DND-41 (cell line): ENCODE data around the gene ULBP1.
"Not testable (repeated sequence)": the region's sequence is repeated elsewhere in the genome, so short reads cannot be mapped to it uniquely, and the experiment has no call there.

Experiments
- EZH2 ChIP-seq: IDR thresholded peaks from 3 replicates; pipeline ENCODE4 v1.6.1; 2012; ENCODE audit warnings: borderline replicate concordance, low read depth, mild to moderate bottlenecking, moderate library complexity, low read length, inconsistent platforms; ENCODE audit not compliant: severe bottlenecking
- TF ChIP-seq, protein P1 (sequence below): IDR thresholded peaks from 2 replicates; pipeline ENCODE4 v1.5.1; 2012; ENCODE audit warnings: borderline replicate concordance, low read length, moderate library complexity, mild to moderate bottlenecking; ENCODE audit not compliant: poor library complexity, severe bottlenecking; ENCODE audit errors: extremely low read depth

DNA sequence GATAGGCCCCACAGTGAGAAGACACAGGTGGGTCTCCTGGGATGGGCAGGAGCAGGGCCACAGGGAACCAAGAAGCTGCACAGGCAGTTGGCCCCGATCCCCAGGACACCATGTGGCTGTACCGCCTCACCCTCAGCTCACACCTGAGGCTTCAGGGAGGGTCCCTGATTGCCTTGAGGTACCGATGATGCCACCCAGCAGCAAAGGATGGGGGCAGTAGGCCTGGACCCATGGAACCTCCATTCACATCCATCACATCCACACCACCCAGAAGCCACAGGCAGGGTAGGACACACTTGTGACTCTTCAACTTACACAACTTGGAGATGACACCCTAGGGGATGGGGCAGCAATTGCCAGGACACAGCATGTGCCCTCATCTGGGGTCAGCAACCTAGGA is 39.9 kb downstream of the ULBP1 start:
- TF ChIP-seq, protein P1, sequence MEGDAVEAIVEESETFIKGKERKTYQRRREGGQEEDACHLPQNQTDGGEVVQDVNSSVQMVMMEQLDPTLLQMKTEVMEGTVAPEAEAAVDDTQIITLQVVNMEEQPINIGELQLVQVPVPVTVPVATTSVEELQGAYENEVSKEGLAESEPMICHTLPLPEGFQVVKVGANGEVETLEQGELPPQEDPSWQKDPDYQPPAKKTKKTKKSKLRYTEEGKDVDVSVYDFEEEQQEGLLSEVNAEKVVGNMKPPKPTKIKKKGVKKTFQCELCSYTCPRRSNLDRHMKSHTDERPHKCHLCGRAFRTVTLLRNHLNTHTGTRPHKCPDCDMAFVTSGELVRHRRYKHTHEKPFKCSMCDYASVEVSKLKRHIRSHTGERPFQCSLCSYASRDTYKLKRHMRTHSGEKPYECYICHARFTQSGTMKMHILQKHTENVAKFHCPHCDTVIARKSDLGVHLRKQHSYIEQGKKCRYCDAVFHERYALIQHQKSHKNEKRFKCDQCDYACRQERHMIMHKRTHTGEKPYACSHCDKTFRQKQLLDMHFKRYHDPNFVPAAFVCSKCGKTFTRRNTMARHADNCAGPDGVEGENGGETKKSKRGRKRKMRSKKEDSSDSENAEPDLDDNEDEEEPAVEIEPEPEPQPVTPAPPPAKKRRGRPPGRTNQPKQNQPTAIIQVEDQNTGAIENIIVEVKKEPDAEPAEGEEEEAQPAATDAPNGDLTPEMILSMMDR: not testable (repeated sequence)
- TF ChIP-seq EZH2: not testable (repeated sequence)
